H9 (cell line): Measurements from ENCODE around the gene KIFC3. TPM values are rescaled to one million over a fixed set of nuclear protein-coding genes. Genes with fewer than 3 reads are reported as not detected.

Experiments
- DNase-seq: peaks from one replicate; pipeline ENCODE4 v3.0.0-alpha.2; 2017
- H2AFZ ChIP-seq: one replicate; pipeline ENCODE4 v1.6.1; 2013; ENCODE audit warnings: mild to moderate bottlenecking, low read length, control low read depth, moderate library complexity
- H2AK5ac ChIP-seq: 2 replicates; pipeline ENCODE4 v1.6.1; 2013; ENCODE audit warnings: low read length, control low read depth, mixed read lengths; ENCODE audit not compliant: insufficient read length
- H2BK120ac ChIP-seq: one replicate; pipeline ENCODE4 v1.6.1; 2013; ENCODE audit warnings: low read depth, mild to moderate bottlenecking, low read length, control low read depth, inconsistent platforms; ENCODE audit not compliant: poor library complexity, severe bottlenecking
- H2BK12ac ChIP-seq: 2 replicates; pipeline ENCODE4 v1.6.1; 2013; ENCODE audit warnings: low read length, control low read depth, mixed read lengths, low read depth; ENCODE audit not compliant: insufficient read length
- H2BK15ac ChIP-seq: 2 replicates; pipeline ENCODE4 v1.6.1; 2013; ENCODE audit warnings: low read depth, low read length, control low read depth
- H2BK20ac ChIP-seq: one replicate; pipeline ENCODE4 v1.6.1; 2013; ENCODE audit warnings: low read depth, mild to moderate bottlenecking, low read length, control low read depth, inconsistent platforms; ENCODE audit not compliant: poor library complexity, severe bottlenecking
- H2BK5ac ChIP-seq: 2 replicates; pipeline ENCODE4 v1.6.1; 2013; ENCODE audit warnings: low read length, control low read depth, mixed read lengths; ENCODE audit not compliant: insufficient read length
- H3K14ac ChIP-seq: 2 replicates; pipeline ENCODE4 v1.6.1; 2013; ENCODE audit warnings: low read length, control low read depth; ENCODE audit not compliant: insufficient read depth
- H3K18ac ChIP-seq: 2 replicates; pipeline ENCODE4 v1.6.1; 2013; ENCODE audit warnings: low read depth, mild to moderate bottlenecking, mixed read lengths, low read length, control low read depth; ENCODE audit not compliant: insufficient read length
- H3K23ac ChIP-seq: 2 replicates; pipeline ENCODE4 v1.6.1; 2013; ENCODE audit warnings: low read length, control low read depth, mixed read lengths, low read depth; ENCODE audit not compliant: insufficient read length
- H3K23me2 ChIP-seq: 2 replicates; pipeline ENCODE4 v1.6.1; 2013; ENCODE audit warnings: low read depth, mild to moderate bottlenecking, mixed read lengths, low read length, control low read depth; ENCODE audit not compliant: insufficient read length, poor library complexity, severe bottlenecking
- H3K27ac ChIP-seq: 2 replicates; pipeline ENCODE4 v1.5.1; 2013; ENCODE audit warnings: low read length, control low read depth, mixed read lengths, low read depth; ENCODE audit not compliant: insufficient read length
- H3K27me3 ChIP-seq: 2 replicates; pipeline ENCODE4 v1.6.1; 2013; ENCODE audit warnings: low read length, control low read depth, inconsistent platforms; ENCODE audit not compliant: insufficient read depth
- H3K4ac ChIP-seq: 2 replicates; pipeline ENCODE4 v1.6.1; 2013; ENCODE audit warnings: low read depth, mild to moderate bottlenecking, control low read depth, inconsistent platforms, low read length, moderate library complexity
- H3K4me1 ChIP-seq: 2 replicates; pipeline ENCODE4 v1.6.1; 2013; ENCODE audit warnings: low read length, control low read depth, inconsistent platforms; ENCODE audit not compliant: insufficient read depth
- H3K4me2 ChIP-seq: 2 replicates; pipeline ENCODE4 v1.6.1; 2013; ENCODE audit warnings: low read length, control low read depth, mixed read lengths; ENCODE audit not compliant: insufficient read length, insufficient read depth
- H3K56ac ChIP-seq: 2 replicates; pipeline ENCODE4 v1.6.1; 2013; ENCODE audit warnings: low read depth, mild to moderate bottlenecking, mixed read lengths, low read length, control low read depth; ENCODE audit not compliant: insufficient read length
- H3K79me1 ChIP-seq: 2 replicates; pipeline ENCODE4 v1.6.1; 2013; ENCODE audit warnings: low read depth, mild to moderate bottlenecking, moderate library complexity, low read length, control low read depth, inconsistent platforms; ENCODE audit not compliant: insufficient read depth, poor library complexity, severe bottlenecking
- H3K79me2 ChIP-seq: 2 replicates; pipeline ENCODE4 v1.6.1; 2013; ENCODE audit warnings: low read length, control low read depth, inconsistent platforms; ENCODE audit not compliant: insufficient read depth
- H3K9ac ChIP-seq: 2 replicates; pipeline ENCODE4 v1.6.1; 2013; ENCODE audit warnings: low read length, control low read depth, mixed read lengths; ENCODE audit not compliant: insufficient read length; ENCODE audit errors: extremely low read depth
- H3K9me3 ChIP-seq: one replicate; pipeline ENCODE4 v1.6.1; 2013; ENCODE audit warnings: low read depth, low read length, inconsistent platforms; ENCODE audit not compliant: control insufficient read depth
- H3T11ph ChIP-seq: one replicate; pipeline ENCODE4 v1.6.1; 2013; ENCODE audit warnings: mild to moderate bottlenecking, low read length, control low read depth, inconsistent platforms
- H4K20me1 ChIP-seq: one replicate; pipeline ENCODE4 v1.6.1; 2013; ENCODE audit not compliant: control insufficient read depth, insufficient read length, insufficient read depth
- H4K5ac ChIP-seq: 2 replicates; pipeline ENCODE4 v1.6.1; 2013; ENCODE audit warnings: low read depth, mild to moderate bottlenecking, mixed read lengths, low read length, control low read depth; ENCODE audit not compliant: insufficient read length
- H4K8ac ChIP-seq: replicated peaks from 2 replicates; pipeline ENCODE4 v1.6.1; 2013; ENCODE audit warnings: low read length, control low read depth, mixed read lengths, low read depth; ENCODE audit not compliant: insufficient read length
- H4K91ac ChIP-seq: 2 replicates; pipeline ENCODE4 v1.6.1; 2013; ENCODE audit warnings: low read depth, mild to moderate bottlenecking, moderate library complexity, mixed read lengths, low read length, control low read depth; ENCODE audit not compliant: insufficient read length
- H3K27ac Mint-ChIP-seq, 3 experiments: 2 replicates in 2 of 3; 3 replicates in 1 of 3; pipeline ENCODE4 v1.8.0; 2020 to 2021; ENCODE audit warnings: mixed read lengths in 3 of 3, mild to moderate bottlenecking in 1 of 3, moderate library complexity in 1 of 3
- H3K27me3 Mint-ChIP-seq: 2 replicates; pipeline ENCODE4 v1.8.0; 2021; ENCODE audit warnings: low read depth, mild to moderate bottlenecking, moderate library complexity, mixed read lengths
- H3K36me3 Mint-ChIP-seq, 3 experiments: 2 replicates in 2 of 3; 3 replicates in 1 of 3; pipeline ENCODE4 v1.8.0; 2020 to 2021; ENCODE audit warnings: low read depth in 3 of 3, mixed read lengths in 3 of 3; ENCODE audit not compliant: insufficient read depth in 1 of 3
- H3K4me1 Mint-ChIP-seq, 2 experiments: 2 replicates each; pipeline ENCODE4 v1.8.0; 2020; ENCODE audit warnings: mixed read lengths in 2 of 2
- H3K4me3 Mint-ChIP-seq, 2 experiments: 2 replicates in 1 of 2; 3 replicates in 1 of 2; pipeline ENCODE4 v1.8.0; 2020 to 2021; ENCODE audit warnings: mild to moderate bottlenecking in 2 of 2, mixed read lengths in 2 of 2, moderate library complexity in 1 of 2
- H3K9me3 Mint-ChIP-seq, 2 experiments: 2 replicates in 1 of 2; 3 replicates in 1 of 2; pipeline ENCODE4 v1.8.0; 2020; ENCODE audit warnings: mild to moderate bottlenecking in 2 of 2, mixed read lengths in 2 of 2, moderate library complexity in 1 of 2
- WGBS: extraction: QIAGEN DNeasy Blood & Tissue Kit; methylation state at CpG from one replicate; pipeline ENCODE4 v1.1.7; 2013; ENCODE audit warnings: missing lambda C conversion rate, low lambda C conversion rate, mixed read lengths; ENCODE audit not compliant: insufficient read length; ENCODE audit errors: extremely low coverage; 5-methylcytosine and 5-hydroxymethylcytosine counted together
- total RNA-seq: library from RNA; stranded (reverse); gene quantifications from 2 replicates; pipeline ENCODE4 v1.2.1, GENCODE V29; 2021
- TF ChIP-seq, protein P1 (sequence below): fragments of 200-600 bp; sonication (generic); conservative IDR thresholded peaks from 3 replicates; pipeline ENCODE4 v1.8.0; 2021; ENCODE audit warnings: antibody characterized with exemption, mild to moderate bottlenecking

The KIFC3 gene
- total RNA-seq, 1 experiment from 2014 or later, result 5.0 TPM

DNA sequence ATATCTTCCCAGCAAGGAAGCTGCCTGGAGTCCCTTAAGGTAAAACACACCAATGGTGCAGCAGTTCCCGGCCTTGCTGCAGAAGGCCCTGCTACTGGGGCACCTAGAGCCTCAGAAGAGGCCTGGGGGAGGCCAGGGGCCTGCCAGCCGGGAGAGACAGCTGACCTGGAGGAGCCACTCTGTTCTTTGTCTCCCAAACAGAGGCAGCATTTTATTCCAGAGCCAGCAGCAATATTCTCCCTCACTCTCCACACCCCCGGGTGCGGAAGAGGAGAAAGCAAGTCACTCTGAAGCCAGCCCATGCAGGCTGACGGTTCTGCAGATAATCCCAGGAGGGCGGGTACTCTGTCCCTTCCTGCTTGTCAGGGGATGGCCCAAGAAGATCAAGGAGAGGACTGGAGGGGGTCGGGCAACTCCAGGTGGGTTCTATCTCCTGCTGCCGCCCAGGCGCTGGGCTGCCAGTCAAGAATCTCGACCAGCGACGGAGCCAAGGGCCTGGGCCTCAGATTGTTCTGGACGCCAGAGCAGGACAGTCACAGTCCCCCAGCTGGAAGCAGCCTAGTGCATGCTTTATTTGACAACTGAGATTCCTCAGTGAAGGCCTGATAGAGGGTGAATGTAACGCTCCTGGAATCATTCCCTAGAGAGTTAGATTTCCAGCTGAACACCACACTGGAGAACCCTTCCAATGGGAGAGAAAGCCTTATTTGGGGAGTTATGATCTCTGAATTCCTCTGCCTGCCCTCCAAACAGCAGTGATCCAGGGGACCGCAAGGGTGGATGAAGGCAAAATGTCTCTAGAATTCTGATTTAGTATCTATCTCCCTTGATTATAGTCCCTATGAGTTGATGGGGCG lies 1.1 kb upstream of the KIFC3 start:
- Histone ChIP-seq H2BK12ac (no peak overlapping the region), H3K14ac (no peak overlapping the region; the same call in 1 of the 2 replicates), H3K4me1 (peaks cover 15% of the 10 kb centered on the region; the same call in 1 of the 2 replicates), H4K20me1 (no peaks in the 10 kb centered on the region), H3K79me1 (no peaks in the 10 kb centered on the region), H3K23ac (no peak overlapping the region), H2BK15ac (no peak overlapping the region), H3K4me2 (peak overlapping the region; percentile 42), H3K79me2 (no peaks in the 10 kb centered on the region), H3K23me2 (peaks cover 4% of the 10 kb centered on the region), H3T11ph (no peak overlapping the region), H4K91ac (no peak overlapping the region), H3K27me3 (no peaks in the 10 kb centered on the region; the same call in 1 of the 2 replicates), H4K5ac (no peak overlapping the region), H2BK20ac (no peak overlapping the region), H2AK5ac (no peak overlapping the region), H3K18ac (no peak overlapping the region), H2AFZ (no peak overlapping the region), H2BK120ac (no peak overlapping the region), H4K8ac (no peak overlapping the region), H3K9ac (no peak overlapping the region), H3K9me3 (no peaks in the 10 kb centered on the region), H3K4ac (no peak overlapping the region), H3K56ac (no peak overlapping the region), H3K27ac (no peak overlapping the region), H2BK5ac (no peak overlapping the region)
- DNase-seq, result peak; percentile 67
- Mint-ChIP-seq H3K27ac (peak overlapping the region in 1 of 3 experiments; percentile 46; a peak in 3 of 7 replicates), H3K27me3 (peaks cover 41% of the 10 kb centered on the region), H3K4me3 (peak overlapping the region; percentile 86 to 94), H3K9me3 (no peaks in the 10 kb centered on the region; a peak in 1 of 5 replicates), H3K4me1 (peaks cover 43 to 46% of the 10 kb centered on the region in 2 experiments), H3K36me3 (no peaks in the 10 kb centered on the region)
- TF ChIP-seq, protein P1, sequence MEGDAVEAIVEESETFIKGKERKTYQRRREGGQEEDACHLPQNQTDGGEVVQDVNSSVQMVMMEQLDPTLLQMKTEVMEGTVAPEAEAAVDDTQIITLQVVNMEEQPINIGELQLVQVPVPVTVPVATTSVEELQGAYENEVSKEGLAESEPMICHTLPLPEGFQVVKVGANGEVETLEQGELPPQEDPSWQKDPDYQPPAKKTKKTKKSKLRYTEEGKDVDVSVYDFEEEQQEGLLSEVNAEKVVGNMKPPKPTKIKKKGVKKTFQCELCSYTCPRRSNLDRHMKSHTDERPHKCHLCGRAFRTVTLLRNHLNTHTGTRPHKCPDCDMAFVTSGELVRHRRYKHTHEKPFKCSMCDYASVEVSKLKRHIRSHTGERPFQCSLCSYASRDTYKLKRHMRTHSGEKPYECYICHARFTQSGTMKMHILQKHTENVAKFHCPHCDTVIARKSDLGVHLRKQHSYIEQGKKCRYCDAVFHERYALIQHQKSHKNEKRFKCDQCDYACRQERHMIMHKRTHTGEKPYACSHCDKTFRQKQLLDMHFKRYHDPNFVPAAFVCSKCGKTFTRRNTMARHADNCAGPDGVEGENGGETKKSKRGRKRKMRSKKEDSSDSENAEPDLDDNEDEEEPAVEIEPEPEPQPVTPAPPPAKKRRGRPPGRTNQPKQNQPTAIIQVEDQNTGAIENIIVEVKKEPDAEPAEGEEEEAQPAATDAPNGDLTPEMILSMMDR, result no peak
- WGBS, result no CpG with 5 or more reads among the region's 16 CpGs
